ENCODE results near the gene KCTD10.
"Not testable (repeated sequence)": the region's sequence is repeated elsewhere in the genome, so short reads cannot be mapped to it uniquely, and the experiment has no call there.

Gene KCTD10

DNA sequence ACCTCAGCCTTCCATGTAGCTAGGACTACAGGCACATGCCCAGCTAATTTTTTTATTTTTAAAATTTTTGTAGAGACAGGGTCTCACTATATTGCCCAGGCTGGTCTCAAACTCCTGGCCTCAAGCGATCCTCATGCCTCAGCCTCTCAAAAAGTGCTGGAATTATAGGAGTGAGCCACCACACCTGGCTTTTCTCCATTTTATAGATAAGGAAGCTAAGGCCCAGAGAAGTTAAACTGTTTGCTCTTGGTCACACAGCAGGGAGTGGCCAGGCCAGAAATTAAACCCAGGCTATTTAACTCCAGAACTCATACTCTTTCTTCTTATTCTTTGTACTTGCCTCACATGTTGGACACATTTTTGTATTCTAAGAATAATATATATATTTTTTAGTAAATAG is 16.8 kb upstream of the KCTD10 start:
- DNase-seq = no peak

DNA sequence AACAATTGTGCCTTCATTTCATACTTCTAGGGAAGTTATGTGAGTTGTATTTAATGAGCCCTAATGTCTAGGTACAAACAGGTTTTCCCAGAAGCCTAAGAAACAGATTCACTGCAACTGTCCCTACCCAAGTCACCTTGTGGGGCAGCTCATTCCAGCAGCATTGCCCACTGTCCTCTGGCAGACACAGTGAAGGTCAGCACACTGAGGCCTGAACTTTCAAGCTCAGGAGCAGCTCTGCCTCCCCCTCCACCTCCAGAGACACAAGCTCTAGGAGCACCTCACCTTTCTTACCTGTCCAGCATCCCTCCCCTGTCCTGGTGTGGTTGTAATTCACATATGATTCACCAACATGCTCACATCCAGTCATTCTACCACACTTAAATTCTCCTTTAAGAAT is 16.0 kb upstream of the KCTD10 start:
- no peak for DNase-seq

GRCh38 chr12:109492371-109492770 is 15.3 kb upstream of the KCTD10 start:
- no peak for DNase-seq

- no peak for DNase-seq
Measured at GRCh38 chr12:109491671-109492070, 14.6 kb upstream of the KCTD10 start.

- DNase-seq = no peak
Measured at GRCh38 chr12:109489955-109490565, 13.0 kb upstream of the KCTD10 start.

DNA sequence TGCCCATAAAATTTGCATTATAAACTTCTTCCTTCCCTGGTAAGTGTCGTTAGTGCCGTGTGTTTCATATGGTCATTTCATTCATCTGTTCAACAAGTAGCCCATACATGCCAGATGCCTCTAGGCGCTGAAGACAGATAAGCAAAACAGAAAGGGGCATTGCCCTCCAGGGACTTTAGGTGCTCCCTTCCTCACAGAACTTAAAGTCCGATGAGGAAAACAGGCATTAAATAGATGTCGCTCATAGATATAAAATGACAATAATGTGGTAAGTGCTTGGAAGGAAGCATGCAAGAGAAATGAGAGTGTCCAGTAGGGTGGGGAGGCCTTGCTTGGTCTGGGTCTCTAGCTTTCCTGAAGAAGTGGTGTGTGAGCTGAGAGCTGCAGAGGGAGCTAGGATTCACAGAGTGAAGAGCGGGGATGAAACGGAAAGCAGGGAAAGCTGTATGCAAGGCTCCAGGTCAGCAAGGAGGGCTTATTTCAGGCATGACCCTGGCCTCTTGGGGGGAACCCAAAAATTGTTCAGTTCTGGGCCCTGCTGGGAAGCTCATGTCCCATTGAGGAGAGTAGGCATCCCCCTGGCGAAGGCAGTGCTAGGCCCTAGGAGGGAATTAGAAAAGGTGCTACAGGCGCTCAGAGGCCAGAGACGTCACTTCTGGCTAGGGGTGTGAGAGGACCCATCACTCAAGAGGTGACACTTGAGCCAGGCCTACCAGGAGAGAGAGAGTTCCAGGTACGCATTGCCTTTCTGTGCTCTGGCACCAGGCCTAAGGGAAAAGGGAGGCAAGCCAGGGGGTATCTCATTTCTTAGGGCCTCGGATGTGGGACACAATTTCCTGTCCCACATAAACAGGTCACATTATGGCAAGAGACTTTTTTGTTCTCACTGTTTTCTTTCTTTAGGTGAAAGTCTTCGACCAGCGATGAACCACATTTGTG is 12.2 kb upstream of the KCTD10 start:
- no peak for DNase-seq

DNA sequence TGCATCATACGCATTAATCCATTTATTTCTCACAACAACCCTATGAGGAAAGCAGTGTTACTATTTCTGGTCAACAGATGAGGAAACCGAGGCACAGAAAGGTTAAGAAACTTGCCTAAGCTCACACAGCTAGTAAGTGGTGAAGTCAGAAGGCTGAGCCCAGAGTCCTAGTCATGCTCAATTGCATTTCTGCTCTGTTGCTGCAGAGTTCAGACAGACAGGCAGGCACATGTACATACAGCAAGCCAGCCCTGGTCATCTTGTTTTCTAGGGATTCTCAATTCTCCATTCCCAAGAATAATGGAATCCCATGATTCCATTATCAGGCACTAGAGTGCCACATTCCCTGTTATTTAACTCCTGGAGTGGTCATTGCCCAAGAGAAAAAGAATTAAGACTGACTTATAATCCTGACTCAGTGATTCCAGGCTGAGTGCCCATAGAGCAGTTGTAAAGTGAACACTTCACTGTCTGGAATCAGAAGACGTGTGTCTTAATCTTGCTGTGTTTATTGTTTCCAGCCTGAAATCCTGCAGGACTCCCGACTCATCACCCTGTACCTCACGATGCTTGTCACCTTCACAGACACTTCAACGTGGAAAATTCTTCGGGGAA is 11.1 kb upstream of the KCTD10 start:
- DNase-seq = no peak

GRCh38 chr12:109487181-109488050 is 10.3 kb upstream of the KCTD10 start:
- no peak for DNase-seq

DNA sequence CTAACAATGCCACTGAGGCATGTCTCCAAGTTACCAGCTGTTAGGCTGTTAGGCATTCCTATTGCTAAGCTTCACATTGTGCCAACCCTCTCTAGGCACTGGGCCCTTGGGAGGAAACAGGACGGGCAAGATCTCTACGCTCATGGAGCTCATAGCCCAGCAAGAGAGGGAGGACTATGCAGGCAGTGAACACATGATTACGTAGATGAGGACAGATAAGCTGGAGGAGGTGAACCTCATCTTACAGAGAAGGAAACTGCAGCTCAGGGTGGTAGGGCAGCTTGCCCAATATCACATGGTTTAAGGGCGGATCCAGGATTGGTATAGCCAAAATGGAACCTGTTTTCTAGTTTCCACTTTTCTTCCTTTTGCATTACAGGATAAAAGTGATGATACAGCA is 8.1 kb upstream of the KCTD10 start:
- no peak for DNase-seq

GRCh38 chr12:109483346-109483745 is 6.2 kb upstream of the KCTD10 start:
- DNase-seq = no peak

GRCh38 chr12:109482894-109483293 is 5.8 kb upstream of the KCTD10 start:
- no peak for DNase-seq

DNA sequence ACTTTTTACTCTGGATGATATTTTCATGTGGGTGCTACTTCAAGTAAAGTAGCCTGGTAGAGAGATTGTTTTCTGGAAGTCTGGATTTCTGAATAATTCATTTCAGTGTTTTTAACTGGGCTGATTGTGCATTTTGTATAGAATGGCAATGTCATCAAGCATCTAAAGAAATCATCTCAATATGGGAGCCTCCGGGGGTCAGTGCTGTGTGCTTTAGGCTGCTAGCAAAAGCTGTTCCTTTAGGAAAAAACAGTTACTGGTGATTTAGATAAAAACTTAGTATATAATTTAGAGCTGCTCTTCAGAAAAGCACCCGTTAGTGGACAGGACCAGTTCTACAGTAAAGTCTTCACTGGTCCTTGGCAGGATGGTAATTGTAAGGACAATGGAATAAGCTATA is 5.4 kb upstream of the KCTD10 start:
- no peak for DNase-seq

DNA sequence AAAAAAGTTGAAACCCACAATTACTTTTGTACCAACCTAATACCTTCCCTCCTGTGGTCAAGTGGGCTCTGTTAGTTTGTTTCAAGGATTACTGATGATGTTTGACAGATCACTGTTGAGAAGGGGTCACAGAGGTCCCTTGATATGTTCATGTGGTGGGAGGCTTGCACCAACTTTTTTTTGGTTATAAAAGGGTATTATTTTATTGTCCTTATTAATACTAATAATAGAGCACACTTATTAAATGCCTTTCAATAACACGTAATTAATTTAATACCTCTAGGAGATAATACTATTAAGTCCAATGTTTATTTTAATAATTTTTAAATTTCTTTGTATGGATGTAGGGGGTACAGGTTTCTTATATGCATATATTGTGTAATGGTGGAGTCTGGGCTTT is 4.8 kb upstream of the KCTD10 start:
- no peak for DNase-seq

DNA sequence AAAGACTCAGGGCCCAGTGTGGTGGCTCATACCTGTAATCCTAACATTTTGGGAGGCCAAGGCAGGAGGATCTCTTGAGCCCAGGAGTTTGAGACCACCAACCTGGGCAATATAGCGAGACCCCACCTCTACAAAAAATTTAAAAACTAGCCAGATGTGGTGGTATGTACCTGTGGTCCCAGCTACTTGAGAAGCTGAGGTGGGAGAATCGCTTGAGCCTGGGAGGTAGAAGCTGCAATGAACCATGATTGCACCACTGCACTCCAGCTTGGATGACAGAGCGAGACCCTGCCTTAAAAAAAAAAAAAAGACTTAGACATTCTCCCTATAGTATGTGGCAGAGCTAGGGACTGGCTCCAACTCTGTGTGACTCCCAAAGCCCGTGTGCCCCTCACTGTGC is 3.3 kb upstream of the KCTD10 start:
- no peak for DNase-seq

- no peak for DNase-seq
Measured at GRCh38 chr12:109479761-109480160, 2.7 kb upstream of the KCTD10 start.

GRCh38 chr12:109477963-109478315 is 839 bp upstream of the KCTD10 start:
- no peak for DNase-seq

DNA sequence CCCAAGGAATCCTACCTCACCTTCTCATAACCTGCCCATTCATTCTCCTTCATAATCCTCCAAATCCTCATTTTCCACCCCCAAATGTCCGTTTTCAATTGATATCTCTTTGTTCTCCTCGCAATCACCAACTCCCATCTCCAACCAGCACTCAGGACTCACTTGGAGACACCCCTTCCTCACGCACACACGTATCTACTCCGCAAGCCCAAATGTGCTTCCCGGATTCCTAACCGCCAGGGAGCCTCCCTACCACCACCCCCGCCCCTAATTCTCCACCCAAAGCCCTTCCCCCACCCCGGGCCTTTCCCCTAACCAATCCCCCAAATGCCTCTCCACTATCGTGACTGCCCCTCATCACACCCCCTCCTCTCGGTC is 304 bp downstream of the KCTD10 start:
- no peak for DNase-seq

GRCh38 chr12:109475993-109476806 is 900 bp downstream of the KCTD10 start:
- DNase-seq = no peak

DNA sequence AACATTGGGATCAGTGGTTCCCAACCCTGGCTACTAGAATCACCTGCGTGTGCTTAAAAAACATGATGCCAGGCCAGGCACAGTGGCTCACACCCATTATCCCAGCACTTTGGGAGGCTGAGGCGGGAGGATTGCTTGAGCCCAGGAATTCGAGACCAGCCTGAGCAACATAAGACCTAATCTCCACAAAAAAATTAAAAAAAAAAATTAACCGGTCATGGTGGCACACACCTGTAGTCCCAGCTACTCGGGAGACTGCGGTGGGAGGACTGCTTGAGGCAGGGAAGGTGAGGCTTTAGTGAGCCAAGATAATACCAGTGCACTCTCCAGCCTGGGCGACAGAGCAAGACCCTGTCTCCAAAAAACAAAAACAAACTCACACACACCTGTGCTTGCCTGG is 2.0 kb downstream of the KCTD10 start:
- DNase-seq = no peak

DNA sequence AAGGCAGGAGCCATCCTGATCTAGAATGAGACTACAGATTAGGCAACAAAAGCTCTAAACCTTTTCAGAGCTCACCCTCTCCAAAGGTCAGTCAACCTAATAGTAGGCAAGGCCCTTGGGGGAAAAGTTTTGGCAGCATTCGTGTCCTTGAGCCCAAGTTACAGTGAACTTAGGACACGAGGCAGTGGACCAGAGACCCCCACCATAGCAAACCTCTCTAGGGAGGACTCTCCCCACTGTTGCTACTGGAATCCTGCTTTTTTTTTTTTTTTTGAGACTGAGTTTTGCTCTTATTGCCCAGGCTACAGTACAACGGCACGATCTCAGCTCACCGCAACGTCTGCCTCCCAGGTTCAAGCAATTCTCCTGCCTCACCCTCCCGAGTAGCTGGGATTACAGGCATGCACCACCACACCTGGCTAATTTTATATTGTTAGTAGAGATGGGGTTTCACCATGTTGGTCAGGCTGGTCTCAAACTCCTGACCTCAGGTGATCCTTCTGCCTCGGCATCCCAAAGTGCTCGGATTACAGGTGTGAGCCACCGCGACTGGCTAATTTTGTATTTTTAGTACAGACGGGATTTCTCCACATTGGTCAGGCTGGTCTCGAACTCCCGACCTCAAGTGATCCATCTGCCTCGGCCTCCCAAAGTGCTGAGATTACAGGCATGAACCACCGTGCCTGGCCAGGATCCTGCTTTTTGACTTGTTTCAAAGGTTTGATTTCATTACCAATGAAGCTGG is 3.4 kb downstream of the KCTD10 start:
- not testable (repeated sequence) for DNase-seq

- DNase-seq = no peak
Measured at GRCh38 chr12:109473006-109473405, 4.1 kb downstream of the KCTD10 start.

- DNase-seq = no peak
Measured at GRCh38 chr12:109469517-109469916, 7.6 kb downstream of the KCTD10 start.

Data from NCI-H1436 (cell line).